WERI-Rb-1 (cell line): ENCODE measurements around the gene GPR146.

Source experiments
- DNase-seq: peaks from one replicate; pipeline ENCODE4 v3.0.0-alpha.2; 2020
- H3K27ac ChIP-seq: fragments of 250-450 bp; sonication (Bioruptor Pico); 2 replicates; pipeline ENCODE4 v1.5.1; 2020; ENCODE audit warnings: mild to moderate bottlenecking, moderate library complexity
- H3K27me3 ChIP-seq: fragments of 250-450 bp; sonication (Bioruptor Pico); 2 replicates; pipeline ENCODE4 v1.5.1; 2021; ENCODE audit warnings: mild to moderate bottlenecking, low read depth, moderate library complexity; ENCODE audit not compliant: insufficient read depth, severe bottlenecking
- H3K36me3 ChIP-seq: fragments of 250-450 bp; sonication (Bioruptor Pico); 2 replicates; pipeline ENCODE4 v1.5.1; 2020; ENCODE audit warnings: mild to moderate bottlenecking, moderate library complexity
- H3K4me3 ChIP-seq: 2 replicates; pipeline ENCODE4 v1.5.1; 2011; ENCODE audit warnings: low read depth, mild to moderate bottlenecking, control low read depth, low read length
- H3K9me3 ChIP-seq: fragments of 250-450 bp; sonication (Bioruptor Pico); 2 replicates; pipeline ENCODE4 v1.5.1; 2021; ENCODE audit warnings: mild to moderate bottlenecking, moderate library complexity; ENCODE audit not compliant: severe bottlenecking
- CTCF ChIP-seq: IDR thresholded peaks from 2 replicates; pipeline ENCODE4 v1.5.1; 2011; ENCODE audit warnings: low read depth, mild to moderate bottlenecking, control low read depth, inconsistent platforms, low read length

The GPR146 gene

GRCh38 chr7:1012004-1012715 is 32.2 kb upstream of the GPR146 start:
- TF ChIP-seq CTCF = no peak
- Histone ChIP-seq H3K27ac (no peak overlapping the region), H3K9me3 (no peaks in the 10 kb centered on the region), H3K36me3 (peaks cover 10% of the 10 kb centered on the region), H3K27me3 (no peaks in the 10 kb centered on the region), H3K4me3 (no peak overlapping the region)
- no peak for DNase-seq

GRCh38 chr7:1012716-1013095 is 31.6 kb upstream of the GPR146 start:
- Histone ChIP-seq H3K27ac (no peak overlapping the region), H3K36me3 (peaks cover 8% of the 10 kb centered on the region), H3K4me3 (no peak overlapping the region), H3K9me3 (no peaks in the 10 kb centered on the region), H3K27me3 (no peaks in the 10 kb centered on the region)
- no peak for DNase-seq
- TF ChIP-seq CTCF = no peak

- Histone ChIP-seq H3K27ac (no peak overlapping the region), H3K4me3 (no peak overlapping the region), H3K9me3 (no peaks in the 10 kb centered on the region), H3K36me3 (peaks cover 10% of the 10 kb centered on the region), H3K27me3 (no peaks in the 10 kb centered on the region)
- DNase-seq = no peak
- no peak for TF ChIP-seq CTCF
These were observed 30.8 kb upstream of the GPR146 start for GRCh38 chr7:1013581-1013980.

- no peak for TF ChIP-seq CTCF
- H3K36me3 ChIP-seq = peaks cover 4% of the 10 kb centered on the region
- no peak overlapping the region for H3K4me3 ChIP-seq
- H3K27ac ChIP-seq = no peak overlapping the region
- H3K9me3 ChIP-seq = no peaks in the 10 kb centered on the region
- H3K27me3 ChIP-seq = no peaks in the 10 kb centered on the region
- DNase-seq = no peak
These were observed 29.7 kb upstream of the GPR146 start for GRCh38 chr7:1014681-1015080.

- TF ChIP-seq CTCF = no peak
- H3K4me3 ChIP-seq = no peak overlapping the region
- no peak for DNase-seq
These were observed 28.9 kb upstream of the GPR146 start for GRCh38 chr7:1015196-1016121.

More at GRCh38 chr7:1015196-1016121, 28.9 kb upstream of the GPR146 start:
- no peaks in the 10 kb centered on the region for H3K9me3 ChIP-seq
- no peaks in the 10 kb centered on the region for H3K27me3 ChIP-seq
- H3K27ac ChIP-seq = no peak overlapping the region
- 0 out of 2 replicates have a peak, but pooled peaks cover 3% of the 10 kb centered on the region for H3K36me3 ChIP-seq
